Bone marrow (tissue), 2 donors: ENCODE results near the gene CD38.

Experiments
- DNase-seq, 2 donors: peaks; one replicate each; lab custom pipeline; 2025; lab: John Stamatoyannopoulos, UW

CD38 gene

GRCh38 chr4:15868111-15868510 is 90.0 kb downstream of the CD38 start:
- peak in 1 of 2 donors; percentile 83 for DNase-seq

- no peak for DNase-seq
These were observed 90.8 kb downstream of the CD38 start for GRCh38 chr4:15868826-15869413.

- no peak for DNase-seq
These were observed 92.0 kb downstream of the CD38 start for GRCh38 chr4:15870079-15870478.

GRCh38 chr4:15870921-15871664 is 93.0 kb downstream of the CD38 start:
- DNase-seq, result no peak

- DNase-seq, result no peak
These were observed 95.0 kb downstream of the CD38 start for GRCh38 chr4:15873117-15873516.

GRCh38 chr4:15874671-15875070 is 96.5 kb downstream of the CD38 start:
- DNase-seq, result no peak

- DNase-seq, result no peak
These were observed 97.7 kb downstream of the CD38 start for GRCh38 chr4:15875663-15876460.

- DNase-seq, result no peak
These were observed 99.9 kb downstream of the CD38 start for GRCh38 chr4:15878011-15878410.

GRCh38 chr4:15881820-15882219 is 103.7 kb downstream of the CD38 start:
- no peak for DNase-seq

- peak; percentile 2 to 40 for DNase-seq
These were observed 104.6 kb downstream of the CD38 start for GRCh38 chr4:15882675-15883086.

GRCh38 chr4:15883610-15884243 is 105.6 kb downstream of the CD38 start:
- DNase-seq, result no peak

- no peak for DNase-seq
These were observed 106.5 kb downstream of the CD38 start for GRCh38 chr4:15884666-15885065.

- no peak for DNase-seq
These were observed 107.3 kb downstream of the CD38 start for GRCh38 chr4:15885422-15885821.

- no peak for DNase-seq
These were observed 110.4 kb downstream of the CD38 start for GRCh38 chr4:15888515-15888914.

- no peak for DNase-seq
These were observed 112.2 kb downstream of the CD38 start for GRCh38 chr4:15890246-15890829.

- no peak for DNase-seq
These were observed 113.2 kb downstream of the CD38 start for GRCh38 chr4:15891312-15891711.

GRCh38 chr4:15893962-15894361 is 115.8 kb downstream of the CD38 start:
- no peak for DNase-seq

GRCh38 chr4:15894393-15894792 is 116.3 kb downstream of the CD38 start:
- DNase-seq, result no peak

- DNase-seq, result no peak
These were observed 117.1 kb downstream of the CD38 start for GRCh38 chr4:15894921-15895916.

- no peak for DNase-seq
These were observed 119.4 kb downstream of the CD38 start for GRCh38 chr4:15897577-15897976.

GRCh38 chr4:15898902-15899301 is 120.8 kb downstream of the CD38 start:
- no peak for DNase-seq
